NCI-H2196 treated with DMSO at 0.1 percent for 48 hours (cell line): ENCODE measurements around the gene CD74.
A peak's percentile ranks its signal among the peaks of the same experiment; 100 is the strongest.

Source experiments
- DNase-seq: peaks from one replicate; lab custom pipeline; 2025; ENCODE audit not compliant: unreplicated experiment; lab: John Stamatoyannopoulos, UW

CD74 gene

DNA sequence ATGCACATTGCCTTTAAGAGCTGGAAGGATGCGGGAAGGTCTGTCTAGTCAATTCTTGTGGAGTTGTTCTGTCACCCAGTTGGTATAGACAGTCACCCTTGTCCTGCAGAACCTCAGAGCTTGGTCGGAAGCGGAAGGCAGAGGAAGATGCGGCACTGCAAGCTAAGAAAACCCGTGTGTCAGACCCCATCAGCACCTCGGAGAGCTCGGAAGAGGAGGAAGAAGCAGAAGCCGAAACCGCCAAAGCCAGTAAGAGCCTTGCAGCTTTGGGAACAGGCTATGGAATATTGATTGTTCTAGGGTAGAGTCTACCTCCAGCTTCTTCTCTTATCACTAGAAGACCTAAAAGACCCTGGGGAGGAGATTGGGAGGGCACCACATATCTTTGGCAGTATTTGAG, 48.7 kb downstream of the CD74 start:
- DNase-seq = no peak

GRCh38 chr5:150363185-150363584, 49.5 kb downstream of the CD74 start:
- DNase-seq = no peak

GRCh38 chr5:150361301-150361700, 51.4 kb downstream of the CD74 start:
- no peak for DNase-seq

DNA sequence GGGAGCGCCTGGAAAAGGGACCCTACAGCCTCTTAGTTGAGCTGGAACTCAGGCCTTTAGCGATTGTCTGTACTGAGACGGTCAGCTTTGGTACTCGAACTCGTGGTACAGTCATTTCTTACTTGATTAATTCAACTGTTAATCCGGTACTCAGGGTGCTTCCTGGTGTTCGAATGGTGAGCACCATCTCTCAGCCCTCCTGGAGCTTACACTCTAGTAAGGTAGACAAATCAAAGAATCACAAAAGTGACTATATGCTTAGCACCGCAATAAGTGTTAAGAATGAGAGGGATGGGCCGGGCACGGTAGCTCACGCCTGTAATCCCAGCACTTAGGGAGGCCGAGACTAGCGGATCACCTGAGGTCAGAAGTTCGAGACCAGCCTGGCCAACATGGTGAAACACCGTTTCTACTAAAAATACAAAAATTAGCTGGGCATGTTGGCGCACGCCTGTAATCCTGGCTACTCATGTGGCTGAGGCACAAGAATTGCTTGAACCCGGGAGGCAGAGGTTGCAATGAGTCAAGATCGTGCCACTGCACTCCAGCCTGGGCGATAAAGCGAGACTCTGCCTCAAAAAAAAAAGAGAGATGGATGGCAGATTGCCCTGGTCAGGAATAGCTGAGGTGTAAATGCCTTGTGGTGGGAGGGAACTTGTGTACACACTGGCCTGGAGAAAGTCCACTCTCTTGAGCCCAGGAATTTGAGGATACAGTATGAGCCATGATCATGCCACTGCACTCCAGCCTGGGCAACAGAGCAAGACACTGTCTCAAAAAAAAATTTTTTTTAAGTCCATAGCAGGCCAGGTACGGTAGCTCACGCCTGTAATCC, 54.2 kb downstream of the CD74 start:
- DNase-seq = no peak

DNA sequence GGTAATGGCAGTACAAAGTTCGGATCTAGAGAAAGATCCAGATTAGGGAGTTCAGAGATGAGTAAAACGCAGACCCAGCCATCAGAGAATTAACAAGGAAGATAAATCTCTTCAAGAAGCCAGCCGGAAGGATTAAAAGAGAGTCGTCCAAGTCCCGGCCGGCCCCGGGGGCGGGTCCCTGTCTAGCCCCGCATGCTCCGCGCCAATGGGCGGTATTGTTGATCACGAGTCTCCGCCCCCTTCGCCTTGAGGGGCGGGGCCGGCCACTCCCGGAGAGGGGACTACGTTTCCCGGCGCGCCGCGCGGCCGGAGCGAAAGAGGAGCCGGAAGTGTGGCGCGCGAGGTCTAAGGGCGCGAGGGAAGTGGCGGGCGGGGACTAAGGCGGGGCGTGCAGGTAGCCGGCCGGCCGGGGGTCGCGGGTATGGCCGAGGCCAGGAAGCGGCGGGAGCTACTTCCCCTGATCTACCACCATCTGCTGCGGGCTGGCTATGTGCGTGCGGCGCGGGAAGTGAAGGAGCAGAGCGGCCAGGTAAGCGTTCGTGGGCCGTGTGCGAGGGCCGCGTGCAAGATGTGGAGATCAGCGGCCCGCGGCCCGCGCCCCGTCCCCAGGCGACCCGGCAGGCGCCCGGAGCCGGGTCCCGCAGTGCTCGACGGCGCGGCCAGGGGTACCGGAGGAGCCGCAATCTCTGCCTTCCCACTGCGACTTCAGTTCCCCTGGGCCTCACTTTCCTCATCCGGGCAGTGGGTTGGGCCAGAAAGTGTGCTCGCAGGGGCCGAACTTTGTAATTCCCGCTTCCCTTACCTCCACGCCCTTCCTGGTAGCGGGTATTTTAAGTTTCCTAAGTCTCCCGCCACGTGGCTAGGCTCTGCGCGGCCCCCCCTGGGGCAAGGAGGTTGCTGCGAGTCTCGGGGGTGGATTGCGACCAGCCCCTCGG, 55.1 kb downstream of the CD74 start, which contains the start of gene TCOF1:
TSS of gene TCOF1 (plus strand) at position 372 of the 935 bp plus-strand sequence. CDS start at position 422, 50 bp downstream.
- DNase-seq = peak; percentile 92

GRCh38 chr5:150356575-150357294, 56.0 kb downstream of the CD74 start:
- DNase-seq = no peak

DNA sequence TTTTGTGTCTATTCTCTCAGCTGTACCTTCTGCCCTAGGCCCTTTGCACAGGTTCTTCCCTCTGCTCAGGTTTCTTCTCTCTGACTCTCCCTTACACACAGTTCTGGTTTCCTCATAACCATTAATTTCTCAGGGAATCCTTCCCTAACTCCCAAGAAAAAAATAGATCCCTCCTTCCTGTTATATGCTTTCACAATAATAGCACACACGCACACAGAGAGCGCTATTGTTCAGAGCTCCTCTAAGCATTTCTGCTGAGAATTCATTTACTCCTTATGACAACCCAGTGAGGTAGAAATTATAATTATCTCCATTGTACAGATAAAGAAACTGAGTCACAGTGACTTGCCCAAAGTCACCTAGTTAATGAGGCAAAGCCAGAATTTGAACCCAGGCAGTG, 56.9 kb downstream of the CD74 start:
- no peak for DNase-seq

GRCh38 chr5:150353032-150353675, 59.6 kb downstream of the CD74 start:
- DNase-seq = no peak

- no peak for DNase-seq
Measured at GRCh38 chr5:150352244-150353031, 60.3 kb downstream of the CD74 start.
